K562 (cell line): ENCODE results near the gene KCNK4. TPM values are rescaled to one million over a fixed set of nuclear protein-coding genes. Genes with fewer than 3 reads are reported as not detected.

Experiments used
- ELF4 ChIP-seq: fragments of 450-650 bp; formaldehyde crosslinking; IDR thresholded peaks from 2 replicates; pipeline ENCODE4 v1.4.0; 2022; ENCODE audit warnings: missing genetic modification characterization
- FUS ChIP-seq: fragments of 200-400 bp; formaldehyde crosslinking; optimal IDR thresholded peaks from 2 replicates; pipeline ENCODE3; 2017; ENCODE audit warnings: low read depth, low read length
- HIVEP1 ChIP-seq: fragments of 250-450 bp; sonication (Bioruptor Pico); IDR thresholded peaks from 2 replicates; pipeline ENCODE4 v1.4.0; 2020; ENCODE audit warnings: mild to moderate bottlenecking
- MGA ChIP-seq: fragments of 450-650 bp; IDR thresholded peaks from 2 replicates; pipeline ENCODE4 v1.6.1; 2016; ENCODE audit warnings: mild to moderate bottlenecking, moderate library complexity
- POU5F1 ChIP-seq: fragments of 150-350 bp; IDR thresholded peaks from 2 replicates; pipeline ENCODE4 v1.6.1; 2014; ENCODE audit warnings: borderline replicate concordance, low read length, low read depth, mild to moderate bottlenecking; ENCODE audit not compliant: partially characterized antibody
- RBM25 ChIP-seq: fragments of 200-400 bp; formaldehyde crosslinking; IDR thresholded peaks from 2 replicates; pipeline ENCODE4 v1.6.1; 2018; ENCODE audit warnings: low read length, low read depth, moderate library complexity; ENCODE audit not compliant: severe bottlenecking
- ZNF140 ChIP-seq: fragments of 250-450 bp; sonication (Bioruptor Pico); IDR thresholded peaks from 2 replicates; pipeline ENCODE4 v1.8.0; 2021; ENCODE audit warnings: moderate library complexity, mild to moderate bottlenecking, inconsistent platforms
- polyA plus RNA-seq, 8 experiments: library from polyadenylated mRNA; depleted of rRNA in 4 of 8; stranded (reverse) in 5 of 8; unstranded in 3 of 8; fragments of >200 nt; fragmentation: Nextera tagmentation in 2 of 8; fragmentation: Illumina TruSeq in 1 of 8; extraction: Ambion mirVana in 2 of 8; extraction: Trizol in 1 of 8; gene quantifications; 2 replicates each; pipeline versions ENCODE4 v1.2.1 to v1.2.3, GENCODE V29; 2011 to 2014; ENCODE audit warnings: inconsistent platforms in 1 of 8, missing spikeins in 1 of 8
- total RNA-seq, 7 experiments: library from RNA; depleted of rRNA in 6 of 7; stranded (reverse); fragments of >200 nt in 6 of 7; fragmentation: Illumina TruSeq in 2 of 7; extraction: Trizol in 2 of 7; gene quantifications; 2 replicates each; pipeline versions ENCODE4 v1.2.1 to v1.2.3, GENCODE V29; 2011 to 2021; ENCODE audit warnings: low replicate concordance in 1 of 7
- TF ChIP-seq, protein P1 (sequence below): fragments of 250-450 bp; sonication (Bioruptor Pico); IDR thresholded peaks from 2 replicates; pipeline ENCODE4 v1.4.0; 2020; ENCODE audit warnings: mild to moderate bottlenecking, moderate library complexity
- TF ChIP-seq, protein P2 (sequence below): sonication (generic); formaldehyde crosslinking; IDR thresholded peaks from 2 replicates; pipeline ENCODE4 v1.8.1; 2023; ENCODE audit warnings: mild to moderate bottlenecking, missing genetic modification reagents, moderate library complexity

The KCNK4 gene
- total and polyA plus RNA-seq, 9 of the 15 experiments (the other 6 are each of a cell fraction or from before 2014, with no cell fraction given): not detected

DNA sequence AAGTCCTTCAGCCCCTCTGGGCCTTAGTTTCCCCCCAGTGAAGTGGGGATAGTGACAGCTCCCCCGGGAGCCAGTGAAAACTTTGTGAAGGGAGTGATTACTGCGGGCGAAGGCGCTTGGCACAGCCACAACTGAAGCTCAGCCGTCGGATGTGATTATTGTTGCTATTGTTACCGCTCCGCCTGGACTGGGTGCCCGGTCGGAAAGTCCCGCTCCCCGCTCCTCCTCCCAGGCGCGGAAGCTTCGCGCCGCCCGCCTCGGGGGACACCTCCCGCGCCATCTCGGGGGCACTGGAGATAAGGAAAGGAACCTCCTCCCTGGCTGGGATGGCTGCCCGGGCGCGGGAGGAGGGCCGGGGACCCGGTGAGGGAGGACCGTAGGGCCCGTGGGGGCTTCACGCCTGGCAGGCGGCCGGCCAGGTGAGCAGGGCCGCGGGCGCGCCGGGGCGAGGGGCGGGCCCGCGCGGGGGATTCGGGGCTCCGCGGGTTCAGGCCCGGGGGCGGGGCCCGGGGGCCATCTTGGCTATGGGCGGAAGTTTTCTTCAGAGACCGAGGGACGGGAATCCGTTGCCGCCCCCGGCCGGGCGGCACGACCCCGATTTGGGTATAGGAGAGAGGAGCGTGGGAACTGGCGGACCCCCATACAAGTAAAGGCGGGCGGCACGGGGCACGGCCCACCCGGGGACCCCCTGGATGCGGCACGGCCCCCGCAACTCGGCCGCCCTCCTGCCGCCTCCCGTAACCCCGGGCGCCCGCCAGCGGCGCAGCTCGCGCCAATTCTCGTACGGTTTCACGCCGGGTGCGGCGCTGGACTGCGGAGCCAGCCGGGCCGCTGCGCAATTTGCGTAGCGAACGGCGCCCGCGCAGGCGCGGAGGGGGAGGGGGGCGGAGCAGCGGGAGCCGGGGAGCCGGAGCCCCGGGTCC lies 5.9 kb upstream of the KCNK4 start, which contains the start of gene GPR137 (continued):
- TF ChIP-seq MGA (no peak; the same call in 1 of the 2 replicates), POU5F1 (no peak), ZNF140 (CRISPR knock-in tag) (no peak), FUS (peak; percentile 97), RBM25 (no peak), HIVEP1 (CRISPR knock-in tag) (peak; percentile 72; the same call in 1 of the 2 replicates), ELF4 (CRISPR knock-in tag) (no peak)
- TF ChIP-seq, protein P1, sequence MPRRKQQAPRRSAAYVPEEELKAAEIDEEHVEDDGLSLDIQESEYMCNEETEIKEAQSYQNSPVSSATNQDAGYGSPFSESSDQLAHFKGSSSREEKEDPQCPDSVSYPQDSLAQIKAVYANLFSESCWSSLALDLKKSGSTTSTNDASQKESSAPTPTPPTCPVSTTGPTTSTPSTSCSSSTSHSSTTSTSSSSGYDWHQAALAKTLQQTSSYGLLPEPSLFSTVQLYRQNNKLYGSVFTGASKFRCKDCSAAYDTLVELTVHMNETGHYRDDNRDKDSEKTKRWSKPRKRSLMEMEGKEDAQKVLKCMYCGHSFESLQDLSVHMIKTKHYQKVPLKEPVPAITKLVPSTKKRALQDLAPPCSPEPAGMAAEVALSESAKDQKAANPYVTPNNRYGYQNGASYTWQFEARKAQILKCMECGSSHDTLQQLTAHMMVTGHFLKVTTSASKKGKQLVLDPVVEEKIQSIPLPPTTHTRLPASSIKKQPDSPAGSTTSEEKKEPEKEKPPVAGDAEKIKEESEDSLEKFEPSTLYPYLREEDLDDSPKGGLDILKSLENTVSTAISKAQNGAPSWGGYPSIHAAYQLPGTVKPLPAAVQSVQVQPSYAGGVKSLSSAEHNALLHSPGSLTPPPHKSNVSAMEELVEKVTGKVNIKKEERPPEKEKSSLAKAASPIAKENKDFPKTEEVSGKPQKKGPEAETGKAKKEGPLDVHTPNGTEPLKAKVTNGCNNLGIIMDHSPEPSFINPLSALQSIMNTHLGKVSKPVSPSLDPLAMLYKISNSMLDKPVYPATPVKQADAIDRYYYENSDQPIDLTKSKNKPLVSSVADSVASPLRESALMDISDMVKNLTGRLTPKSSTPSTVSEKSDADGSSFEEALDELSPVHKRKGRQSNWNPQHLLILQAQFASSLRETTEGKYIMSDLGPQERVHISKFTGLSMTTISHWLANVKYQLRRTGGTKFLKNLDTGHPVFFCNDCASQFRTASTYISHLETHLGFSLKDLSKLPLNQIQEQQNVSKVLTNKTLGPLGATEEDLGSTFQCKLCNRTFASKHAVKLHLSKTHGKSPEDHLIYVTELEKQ: no peak
- TF ChIP-seq, protein P2, sequence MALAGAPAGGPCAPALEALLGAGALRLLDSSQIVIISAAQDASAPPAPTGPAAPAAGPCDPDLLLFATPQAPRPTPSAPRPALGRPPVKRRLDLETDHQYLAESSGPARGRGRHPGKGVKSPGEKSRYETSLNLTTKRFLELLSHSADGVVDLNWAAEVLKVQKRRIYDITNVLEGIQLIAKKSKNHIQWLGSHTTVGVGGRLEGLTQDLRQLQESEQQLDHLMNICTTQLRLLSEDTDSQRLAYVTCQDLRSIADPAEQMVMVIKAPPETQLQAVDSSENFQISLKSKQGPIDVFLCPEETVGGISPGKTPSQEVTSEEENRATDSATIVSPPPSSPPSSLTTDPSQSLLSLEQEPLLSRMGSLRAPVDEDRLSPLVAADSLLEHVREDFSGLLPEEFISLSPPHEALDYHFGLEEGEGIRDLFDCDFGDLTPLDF: peak; percentile 47; the same call in 1 of the 2 replicates
